NK-92 treated with Interleukin-12 subunit alpha and Interleukin-12 subunit beta, amount 100 ng/mL, for 24 hours (cell line): Measurements from ENCODE around the gene EPSTI1.
"Not testable (repeated sequence)": the region's sequence is repeated elsewhere in the genome, so short reads cannot be mapped to it uniquely, and the experiment has no call there.

Experiments used
- DNase-seq: peaks from one replicate; lab custom pipeline; 2025; lab: John Stamatoyannopoulos, UW

EPSTI1 gene

DNA sequence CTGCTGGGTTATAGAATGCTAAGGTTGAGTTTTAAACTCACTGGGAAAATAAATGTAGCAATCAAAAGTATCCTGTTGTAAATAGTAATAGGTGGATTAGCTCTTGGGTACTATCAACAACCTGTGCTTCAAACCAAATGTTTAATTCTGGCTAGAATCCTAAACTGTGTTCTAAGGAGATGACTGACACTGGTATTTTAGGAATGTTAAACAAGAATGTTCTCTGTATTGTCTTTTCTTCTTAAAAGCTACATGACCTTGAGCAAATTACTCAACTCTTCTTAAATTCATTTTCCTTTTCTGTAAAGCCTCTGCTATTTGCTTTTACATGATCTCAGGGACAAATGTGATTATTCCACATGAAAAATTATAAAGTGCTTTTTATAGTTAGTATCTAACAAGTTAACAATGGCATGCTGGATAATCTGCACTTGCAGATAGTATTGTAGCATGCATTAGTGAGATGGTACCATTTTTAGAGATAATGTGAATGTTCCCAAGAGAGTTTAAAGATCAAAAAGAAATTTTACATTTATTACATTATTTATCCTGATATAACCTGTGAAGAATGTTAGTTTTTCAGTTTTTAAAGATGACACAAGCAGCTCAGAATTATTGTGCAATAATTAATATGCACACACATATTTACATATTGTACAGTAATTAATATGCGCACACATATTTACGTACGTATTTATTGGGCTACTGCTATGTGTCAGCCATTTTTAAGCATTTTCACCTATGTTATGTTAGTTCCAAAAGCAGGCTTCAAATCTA is 13.6 kb upstream of the EPSTI1 start:
- DNase-seq = no peak

- DNase-seq = no peak
These were observed 11.7 kb upstream of the EPSTI1 start for GRCh38 chr13:43003729-43004128.

GRCh38 chr13:43003010-43003409 is 11.0 kb upstream of the EPSTI1 start:
- no peak for DNase-seq

GRCh38 chr13:43002021-43002420 is 10.0 kb upstream of the EPSTI1 start:
- no peak for DNase-seq

- DNase-seq = no peak
These were observed 8.6 kb upstream of the EPSTI1 start for GRCh38 chr13:43000676-43001075.

- no peak for DNase-seq
These were observed 7.5 kb upstream of the EPSTI1 start for GRCh38 chr13:42999491-42999890.

GRCh38 chr13:42997381-42997780 is 5.3 kb upstream of the EPSTI1 start:
- DNase-seq = no peak

- DNase-seq = no peak
These were observed 4.5 kb upstream of the EPSTI1 start for GRCh38 chr13:42996584-42996983.

- DNase-seq = no peak
These were observed 2.8 kb upstream of the EPSTI1 start for GRCh38 chr13:42994878-42995277.

- no peak for DNase-seq
These were observed 702 bp upstream of the EPSTI1 start for GRCh38 chr13:42992764-42993122.

DNA sequence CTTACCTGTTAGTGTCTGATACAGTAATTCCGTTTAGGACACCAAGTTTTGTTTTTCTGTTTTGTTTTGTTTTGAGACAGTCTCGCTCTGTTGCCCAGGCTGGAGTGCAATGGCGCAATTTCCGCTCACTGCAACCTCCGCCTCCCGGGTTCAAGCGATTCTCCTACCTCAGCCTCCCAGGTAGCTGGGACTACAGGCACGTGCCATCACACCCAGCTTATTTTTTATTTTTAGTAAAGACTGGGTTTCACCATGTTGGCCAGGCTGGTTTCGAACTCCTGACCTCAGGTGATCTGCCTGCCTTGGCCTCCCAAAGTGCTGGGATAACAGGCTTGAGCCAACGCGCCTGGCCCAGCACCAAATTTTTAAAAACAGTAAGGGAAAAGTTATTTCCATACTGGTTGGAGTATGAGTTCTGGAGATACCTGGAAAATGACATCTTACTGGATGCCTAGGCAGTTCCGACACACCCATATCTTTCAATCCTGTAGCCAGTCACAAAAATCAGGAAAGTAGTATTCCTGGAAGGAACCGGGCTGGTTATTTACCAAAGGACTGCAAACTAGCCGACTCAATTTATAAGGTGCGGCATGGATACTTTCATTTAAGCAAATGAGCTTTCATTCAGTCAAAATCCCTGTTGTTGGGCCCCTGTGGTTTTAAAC is 676 bp downstream of the EPSTI1 start:
- DNase-seq = not testable (repeated sequence)

DNA sequence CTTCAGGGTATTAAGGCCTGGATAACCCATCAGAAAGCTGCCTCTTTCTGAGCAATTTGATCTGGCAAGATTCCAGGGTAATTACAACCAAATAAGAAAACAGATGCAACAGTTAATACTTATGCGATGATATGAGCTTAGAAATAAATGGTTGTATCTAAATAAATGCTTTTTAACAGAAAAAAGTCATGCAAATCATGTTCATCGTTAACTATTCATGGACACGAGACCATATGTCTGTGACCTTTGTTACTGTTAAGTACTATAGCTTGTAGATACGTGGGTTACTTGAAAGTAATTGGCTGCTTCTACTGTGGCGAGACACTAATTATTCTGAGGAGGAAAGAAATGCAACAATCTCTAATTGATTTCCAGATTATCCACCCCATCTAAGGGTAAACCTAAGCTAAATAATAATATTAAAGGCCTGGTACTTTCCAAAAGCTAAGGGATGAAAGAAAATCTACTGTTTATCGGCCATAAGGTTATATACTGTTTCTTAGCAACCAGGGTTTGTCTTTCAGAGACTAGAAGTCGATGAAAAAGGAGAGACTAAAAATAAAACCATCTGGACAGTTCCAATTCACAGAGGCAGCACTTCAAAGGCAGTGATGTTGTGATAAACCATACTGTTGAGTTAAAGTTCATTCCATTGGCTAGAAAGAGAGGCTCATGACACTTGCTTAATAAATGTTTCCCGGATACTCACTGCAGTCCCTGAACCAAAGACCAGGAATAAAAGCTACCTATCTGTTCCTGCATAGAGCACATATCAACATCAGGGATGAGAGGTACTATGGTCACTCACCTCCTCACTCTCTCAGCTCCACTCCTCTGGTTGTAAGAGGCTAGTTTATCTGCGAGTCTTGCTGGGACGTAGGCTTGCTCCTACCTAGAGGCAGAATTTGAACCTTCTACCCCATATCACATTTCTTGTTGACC is 1.5 kb downstream of the EPSTI1 start:
- DNase-seq = no peak

DNA sequence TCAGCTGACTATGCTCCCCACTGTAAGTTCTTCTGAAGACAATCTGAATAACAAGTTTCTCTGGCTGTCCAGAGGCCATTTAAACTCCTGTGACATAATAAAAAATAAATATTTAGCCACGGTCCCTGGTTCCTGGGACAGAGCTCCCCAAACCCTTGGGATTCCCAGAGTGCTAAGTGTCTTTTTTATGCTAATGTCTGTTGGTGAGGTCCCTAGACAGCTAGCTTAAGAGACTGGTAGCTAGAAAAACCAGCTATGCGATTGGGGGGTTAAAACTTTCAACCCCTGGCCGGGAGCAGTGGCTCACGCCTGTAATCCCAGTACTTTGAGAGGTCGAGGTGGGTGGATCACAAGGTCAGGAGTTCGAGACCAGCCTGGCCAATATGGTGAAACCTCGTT is 5.9 kb downstream of the EPSTI1 start:
- DNase-seq = no peak

- no peak for DNase-seq
These were observed 6.5 kb downstream of the EPSTI1 start for GRCh38 chr13:42985312-42986175.

DNA sequence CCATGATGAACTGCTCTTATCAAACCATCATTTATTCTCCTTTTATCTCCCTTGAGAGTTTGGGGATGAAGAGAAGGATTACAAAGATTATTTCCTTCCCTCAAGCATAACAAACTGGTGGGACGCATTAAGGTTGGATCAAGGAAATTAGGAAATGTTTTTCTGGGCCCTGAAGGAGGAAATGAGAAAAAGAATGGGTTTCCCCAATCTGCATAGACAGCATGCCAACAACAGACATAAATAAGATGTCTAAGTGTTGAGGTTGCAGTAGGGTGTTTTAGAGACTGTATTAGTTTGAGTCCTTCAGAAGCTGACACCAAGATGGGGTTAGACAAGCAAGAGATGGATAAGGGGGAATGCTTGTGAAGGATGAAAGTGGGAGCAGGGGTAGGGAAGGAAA is 7.3 kb downstream of the EPSTI1 start:
- DNase-seq = no peak

DNA sequence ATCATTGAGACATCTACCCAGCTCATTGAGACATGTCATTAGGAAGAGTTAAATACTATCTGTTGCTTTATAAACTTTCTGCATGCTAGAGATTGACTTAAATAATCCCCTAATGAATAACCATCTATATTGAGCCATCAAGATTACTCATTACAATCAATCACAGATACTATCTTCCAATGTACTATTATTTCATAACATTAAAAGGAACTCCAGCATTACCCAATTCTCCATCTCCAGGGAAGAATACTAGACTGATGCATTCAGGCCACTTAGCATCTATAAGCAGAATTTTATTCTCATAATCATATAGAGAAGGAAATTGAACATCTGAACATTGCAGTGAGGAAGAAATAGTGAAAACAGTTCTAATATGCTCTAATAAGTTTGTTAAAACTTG is 8.0 kb downstream of the EPSTI1 start:
- DNase-seq = no peak

DNA sequence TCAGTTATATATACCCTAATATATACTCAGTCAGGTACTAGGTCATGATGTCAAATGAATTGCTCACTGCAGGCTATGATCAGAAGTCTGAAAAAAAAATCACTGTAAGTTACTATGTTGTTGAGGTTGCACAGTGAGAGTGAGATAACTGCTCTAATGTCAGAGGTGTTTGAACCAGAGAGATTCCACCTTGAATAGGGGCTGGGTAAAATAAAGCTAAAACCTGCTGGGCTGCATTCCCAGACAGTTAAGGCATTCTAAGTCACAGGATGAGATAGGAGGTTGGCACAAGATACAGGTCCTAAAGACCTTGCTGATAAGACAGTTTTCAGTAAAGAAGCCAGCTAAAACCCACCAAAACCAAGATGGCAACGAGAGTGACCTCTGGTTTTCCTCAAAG is 10.2 kb downstream of the EPSTI1 start:
- DNase-seq = no peak

DNA sequence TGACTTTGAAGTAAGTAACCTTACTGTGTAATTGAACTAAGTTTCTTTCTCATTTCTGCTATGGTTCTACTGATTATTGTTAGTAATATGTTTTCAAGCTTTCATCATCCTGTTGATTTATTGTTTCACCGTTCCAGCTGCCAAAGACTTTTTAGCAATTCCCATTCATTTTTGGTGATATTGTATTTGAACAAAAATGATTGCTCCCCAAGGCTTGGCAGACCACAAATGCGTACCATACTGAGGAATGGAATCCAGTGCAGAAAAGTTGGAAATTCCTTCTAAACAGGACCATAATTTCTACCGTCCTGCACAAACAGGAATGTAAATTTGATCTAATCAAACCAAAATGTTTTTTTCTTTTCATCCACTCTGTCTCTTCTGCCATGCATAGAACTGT is 10.7 kb downstream of the EPSTI1 start:
- DNase-seq = no peak

- DNase-seq = no peak
These were observed 14.8 kb downstream of the EPSTI1 start for GRCh38 chr13:42977219-42977659.

DNA sequence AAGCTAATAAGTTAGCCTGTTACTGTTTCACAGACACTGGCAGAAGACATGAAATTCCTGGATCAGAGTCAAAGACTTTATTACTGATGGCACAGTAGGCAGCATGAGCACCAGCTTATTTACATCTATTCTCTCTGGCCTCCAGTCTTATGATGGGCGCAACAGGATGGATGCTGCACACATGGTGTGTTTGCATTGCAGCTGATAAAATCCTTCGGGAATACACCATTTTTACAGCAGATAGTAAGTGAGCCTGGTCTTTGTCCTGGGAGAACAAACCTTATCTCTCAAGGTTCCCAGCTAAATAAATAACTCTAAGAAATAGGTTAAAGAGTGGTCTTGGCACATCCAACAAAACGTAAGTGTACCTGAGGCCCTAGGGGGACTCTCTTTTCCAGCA is 16.0 kb downstream of the EPSTI1 start:
- no peak for DNase-seq

- no peak for DNase-seq
These were observed 18.5 kb downstream of the EPSTI1 start for GRCh38 chr13:42973581-42973980.
